Tibial nerve (tissue), 3 donors: Measurements from ENCODE around the gene TGIF2.

Experiments used
- CTCF ChIP-seq, 5 experiments: fragments of 200-600 bp in 3 of 5; fragments of 450-650 bp in 2 of 5; sonication (generic) in 3 of 5; IDR thresholded peaks; one replicate each; pipeline ENCODE4 v1.5.1; 2016 to 2019; ENCODE audit warnings: antibody characterized with exemption in 5 of 5, mild to moderate bottlenecking in 3 of 5, moderate library complexity in 2 of 5
- POLR2A ChIP-seq, 2 donors: fragments of 450-650 bp; IDR thresholded peaks; one replicate each; pipeline ENCODE4 v1.6.1; 2017; ENCODE audit warnings: antibody characterized with exemption in 2 of 2, mild to moderate bottlenecking in 2 of 2, moderate library complexity in 2 of 2

GRCh38 chr20:36582322-36582721 is 8.9 kb downstream of the TGIF2 start:
- TF ChIP-seq CTCF (IDR thresholded peaks at IDR 0.05) (no peak), POLR2A (IDR thresholded peaks at IDR 0.05) (no peak)
